ENCODE measurements around the gene AKNAD1.

- TF ChIP-seq CTCF (IDR thresholded peaks at IDR 0.05) (no peak), POLR2A (IDR thresholded peaks at IDR 0.05) (no peak)
Measured at GRCh38 chr1:108878678-108879077, 21.8 kb upstream of the AKNAD1 start.
